AG04449 (cell line): ENCODE data around the gene SF3B1.
"Not testable (repeated sequence)": the region's sequence is repeated elsewhere in the genome, so short reads cannot be mapped to it uniquely, and the experiment has no call there.

Experiments used
- CTCF ChIA-PET: fragments of 350-600 bp; formaldehyde crosslinking; extraction: SDS; loops from one replicate; lab custom pipeline; 2021; ENCODE audit warnings: antibody characterized with exemption; lab: Yijun Ruan, JAX
- POLR2A ChIA-PET: fragments of 400-600, 350-600 bp; formaldehyde crosslinking; extraction: SDS; loops from one replicate; lab custom pipeline; 2020; ENCODE audit warnings: antibody characterized with exemption, inconsistent platforms; lab: Yijun Ruan, JAX
- DNase-seq: peaks from one replicate; pipeline ENCODE4 v3.0.0-alpha.2; 2010; ENCODE audit warnings: low read depth, low spot score
- H3K4me3 ChIP-seq: 2 replicates; pipeline ENCODE4 v1.5.1; 2011; ENCODE audit warnings: low read depth, mild to moderate bottlenecking, control low read depth, low read length
- CTCF ChIP-seq: IDR thresholded peaks from one replicate; pipeline ENCODE4 v1.5.1; 2011; ENCODE audit warnings: mild to moderate bottlenecking, moderate library complexity, low read length, control low read depth, inconsistent platforms; ENCODE audit not compliant: insufficient read depth; ENCODE audit errors: missing control alignments

Gene SF3B1

GRCh38 chr2:197452754-197453122 lies 17.9 kb upstream of the SF3B1 start:
- ChIA-PET CTCF (interaction anchor here (0.6 to 1.2 kb wide), 5 partner anchors 9 to 17 kb away, joined by 3 to 4 read pairs (median 3); no protein-coding TSS in a partner anchor), POLR2A (interaction anchor here (0.6 to 2.5 kb wide), 7 partner anchors 10 to 95 kb away, joined by 3 to 25 read pairs (median 6); partner anchors contain the start of genes HSPD1, HSPE1, MOB4 and SF3B1)
- peak overlapping the region; percentile 80 for H3K4me3 ChIP-seq
- TF ChIP-seq CTCF: no peak
- DNase-seq: no peak

- POLR2A ChIA-PET: interaction anchor here (1.5 kb wide), 1 partner anchor 16 kb away, joined by 4 read pairs; the partner anchor contains the start of gene SF3B1
- DNase-seq, H3K4me3 ChIP-seq, CTCF ChIA-PET: not testable (repeated sequence)
Observed at GRCh38 chr2:197450935-197451358, 16.1 kb upstream of the SF3B1 start.

- POLR2A ChIA-PET: interaction anchor here (1.5 kb wide), 1 partner anchor 16 kb away, joined by 4 read pairs; the partner anchor contains the start of gene SF3B1
- CTCF ChIA-PET: no interaction called here
- no peak for DNase-seq
- no peak overlapping the region for H3K4me3 ChIP-seq
- TF ChIP-seq CTCF: no peak
Observed at GRCh38 chr2:197450465-197450864, 15.6 kb upstream of the SF3B1 start.

GRCh38 chr2:197446844-197447243 lies 12.0 kb upstream of the SF3B1 start:
- ChIA-PET POLR2A (no interaction called here), CTCF (no interaction called here)
- no peak overlapping the region for H3K4me3 ChIP-seq
- DNase-seq: no peak
- TF ChIP-seq CTCF: no peak

GRCh38 chr2:197445746-197446145 lies 10.9 kb upstream of the SF3B1 start:
- ChIA-PET CTCF (no interaction called here), POLR2A (no interaction called here)

GRCh38 chr2:197442857-197443256 lies 8.0 kb upstream of the SF3B1 start:
- CTCF ChIA-PET: interaction anchor here (1.0 to 1.1 kb wide), 2 partner anchors 10 to 264 kb away, joined by 3 read pairs; no protein-coding TSS in a partner anchor
- no peak for TF ChIP-seq CTCF
- H3K4me3 ChIP-seq: no peak overlapping the region
- POLR2A ChIA-PET: interaction anchor here (1.0 to 1.4 kb wide), 2 partner anchors 10 to 18 kb away, joined by 4 to 6 read pairs; partner anchors contain the start of gene COQ10B
- DNase-seq: no peak

More at GRCh38 chr2:197445746-197446145, 10.9 kb upstream of the SF3B1 start:
- TF ChIP-seq CTCF: no peak
- no peak overlapping the region for H3K4me3 ChIP-seq
- no peak for DNase-seq

GRCh38 chr2:197437380-197437779 lies 2.6 kb upstream of the SF3B1 start:
- DNase-seq: no peak
- ChIA-PET POLR2A (no interaction called here), CTCF (interaction anchor here (2.0 kb wide), 1 partner anchor 16 kb away, joined by 4 read pairs; the partner anchor contains the start of gene COQ10B)
- no peak overlapping the region for H3K4me3 ChIP-seq
- TF ChIP-seq CTCF: no peak
